GM12892 (cell line): Measurements from ENCODE around the gene PCED1B.

Experiments used
- POLR2A ChIP-seq: IDR thresholded peaks from 2 replicates; pipeline ENCODE4 v1.6.1; 2011; ENCODE audit warnings: low read depth, low read length, control low read depth
- POLR2AphosphoS5 ChIP-seq: IDR thresholded peaks from 2 replicates; pipeline ENCODE4 v1.6.1; 2011; ENCODE audit warnings: low read depth, low read length, control low read depth
- TAF1 ChIP-seq: IDR thresholded peaks from 2 replicates; pipeline ENCODE4 v1.6.1; 2011; ENCODE audit warnings: low read depth, mild to moderate bottlenecking, control low read depth, low read length, borderline replicate concordance

GRCh38 chr12:47156167-47156736, 76.8 kb downstream of the PCED1B start:
- TF ChIP-seq POLR2A = no peak
- TF ChIP-seq TAF1 = no peak
- no peak for TF ChIP-seq POLR2AphosphoS5
